Caki2 (cell line): Measurements from ENCODE around the gene THSD7B. TPM values are rescaled to one million over a fixed set of nuclear protein-coding genes. Genes with fewer than 3 reads are reported as not detected.

Experiments used
- DNase-seq: peaks from one replicate; pipeline ENCODE4 v3.0.0-alpha.2; 2015; ENCODE audit warnings: low read depth
- in situ Hi-C: cut with HindIII; loops from 2 replicates; pipeline ENCODE4 v1.10.0; 2016; ENCODE audit warnings: low sequenced_read_pairs, low pct_unique_long_range_greater_than_20kb, mixed read lengths
- total RNA-seq: library from RNA; depleted of rRNA; stranded (reverse); fragments of >200 nt; shearing (Covaris generic); gene quantifications from 2 replicates; pipeline ENCODE4 v1.2.3, GENCODE V29; 2014; ENCODE audit warnings: low replicate concordance

Gene THSD7B
- total RNA-seq, 1 experiment from 2014 or later, result not detected

DNA sequence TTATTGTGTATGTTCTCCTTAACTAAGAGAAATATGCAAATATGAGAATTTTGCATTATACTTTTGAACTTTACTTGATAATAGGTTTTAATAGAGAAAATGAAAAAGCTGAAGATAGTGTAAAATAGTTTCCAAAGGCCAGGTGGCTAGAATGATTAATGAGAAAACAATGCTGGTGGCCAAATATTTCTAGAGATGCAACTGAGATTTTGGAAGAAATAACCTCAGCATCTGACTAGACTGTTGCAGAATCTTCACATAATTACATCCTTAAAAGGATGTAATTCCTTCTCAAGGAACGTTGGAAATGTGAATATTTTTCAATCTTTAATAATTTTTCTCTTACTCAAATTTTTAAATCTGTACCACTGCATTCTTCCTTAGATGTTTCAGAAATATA is 434.4 kb downstream of the THSD7B start:
- no peak for DNase-seq
- in situ Hi-C loops, result no loop called here

DNA sequence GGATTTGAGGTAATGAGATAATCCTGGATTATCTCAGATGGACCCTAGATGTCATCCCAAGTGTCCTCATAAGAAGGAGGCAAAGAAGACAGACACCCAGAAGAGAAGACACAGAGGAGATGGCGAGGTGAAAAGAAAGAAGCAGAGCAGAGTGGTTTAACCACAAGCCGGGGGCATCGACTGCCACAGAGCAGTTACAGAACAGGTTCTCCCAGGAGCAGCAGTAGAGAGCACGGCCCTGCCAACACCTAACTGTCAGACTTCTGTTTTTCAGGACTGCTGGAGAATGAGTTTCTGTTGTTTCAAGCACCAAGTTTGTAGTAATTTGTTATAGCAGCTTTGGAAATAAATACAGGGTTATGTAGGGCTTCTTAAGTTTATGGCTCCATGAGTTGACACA is 437.0 kb downstream of the THSD7B start:
- in situ Hi-C loops, result no loop called here
- DNase-seq, result no peak

DNA sequence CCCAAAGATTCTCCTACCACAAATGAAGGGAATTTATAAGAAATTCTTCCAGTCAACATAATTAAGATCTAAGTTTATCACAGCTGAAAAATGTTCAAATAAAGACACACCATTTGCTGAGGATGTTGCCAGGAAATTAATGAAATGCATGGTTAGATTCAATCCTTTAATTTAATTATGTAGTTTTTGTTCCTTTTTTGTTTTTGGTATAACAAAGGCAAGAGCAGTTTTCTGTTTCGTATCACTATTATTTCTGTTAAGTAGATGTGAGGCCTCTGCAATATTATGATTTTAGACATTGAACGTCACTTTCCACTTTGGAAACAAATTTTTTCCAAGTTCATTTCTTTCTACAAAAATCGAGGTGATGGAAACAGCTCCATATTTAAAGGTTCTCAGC is 440.0 kb downstream of the THSD7B start:
- no peak for DNase-seq
- in situ Hi-C loops, result no loop called here

DNA sequence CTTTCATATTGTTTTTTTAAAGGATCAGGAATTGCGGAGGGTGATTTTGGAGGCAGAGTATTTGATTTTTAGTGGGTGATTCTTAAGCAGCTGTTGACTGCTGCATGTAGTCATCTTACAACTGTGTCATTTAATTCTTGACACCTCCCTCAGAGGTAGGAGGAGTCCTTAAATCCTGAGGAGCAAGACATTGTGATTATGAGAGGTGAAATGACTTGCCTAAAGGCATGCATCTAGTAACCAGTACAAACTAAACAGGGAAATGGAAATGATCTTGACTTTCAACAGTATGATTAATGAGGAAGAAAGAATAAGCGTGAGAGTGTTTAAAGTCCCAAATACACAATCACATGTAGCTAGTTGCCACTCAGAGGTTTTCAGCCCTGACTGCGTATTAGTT is 440.7 kb downstream of the THSD7B start:
- in situ Hi-C loops, result no loop called here
- DNase-seq, result no peak

DNA sequence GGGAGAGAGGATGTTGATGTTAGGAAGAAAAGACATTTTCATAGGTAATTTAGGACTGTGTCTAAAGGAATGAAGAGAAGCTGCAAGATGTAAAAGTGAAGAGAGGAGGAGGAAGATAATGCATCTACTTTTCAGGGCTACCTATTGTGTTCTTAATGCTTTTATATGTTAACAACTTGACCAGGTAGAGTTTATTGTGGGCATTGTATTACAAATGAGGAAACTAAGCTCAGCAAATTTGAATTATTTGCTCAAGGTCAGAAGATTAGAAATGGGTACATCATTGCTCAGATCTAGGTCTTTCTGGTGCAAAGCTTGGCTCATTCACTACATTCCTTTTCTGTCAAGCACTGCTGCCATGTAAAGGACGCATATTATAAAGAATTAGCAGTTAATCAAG is 441.7 kb downstream of the THSD7B start:
- no peak for DNase-seq
- in situ Hi-C loops, result no loop called here

DNA sequence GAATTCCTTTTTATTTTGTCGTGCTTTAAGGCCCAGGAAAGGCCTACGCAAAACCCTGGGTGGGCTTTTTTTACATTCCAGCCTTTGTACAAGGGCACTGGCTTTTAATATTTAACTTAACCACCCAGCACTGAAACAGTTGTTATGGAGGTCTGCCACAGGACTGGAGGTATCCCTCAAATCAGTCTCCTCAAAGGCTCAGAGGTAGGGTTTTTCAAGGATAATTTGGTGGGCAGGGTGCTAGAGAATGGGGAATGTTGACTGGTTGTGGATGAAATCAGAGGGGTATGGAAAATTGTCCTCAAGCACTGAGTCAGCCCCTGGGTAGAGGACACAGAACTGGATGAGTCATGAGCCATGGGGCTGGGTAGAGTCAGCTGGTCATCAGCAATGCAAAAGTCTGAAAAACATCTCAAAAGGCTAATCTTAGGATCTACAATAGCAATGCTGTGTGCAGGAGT is 443.1 kb downstream of the THSD7B start:
- peak; percentile 9 for DNase-seq
- in situ Hi-C loops, result no loop called here

DNA sequence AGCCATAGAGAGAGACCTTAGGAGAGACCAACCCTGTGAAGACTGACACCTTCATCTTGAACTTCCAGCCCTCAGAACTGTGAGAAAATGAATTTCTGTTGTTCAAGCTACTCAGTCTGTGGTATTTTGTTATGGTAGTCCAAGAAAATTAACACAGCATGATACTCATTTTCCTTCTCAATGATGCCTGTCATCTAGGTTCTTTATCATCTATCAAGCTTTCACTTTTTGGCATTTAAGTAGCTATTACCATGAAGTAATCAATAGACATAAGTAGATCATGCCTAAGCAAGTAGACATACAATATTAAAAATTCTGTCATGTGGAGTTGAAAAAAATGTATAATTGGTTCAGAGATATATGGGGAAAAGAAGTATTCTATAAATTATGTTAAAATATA is 444.7 kb downstream of the THSD7B start:
- in situ Hi-C loops, result no loop called here

DNA sequence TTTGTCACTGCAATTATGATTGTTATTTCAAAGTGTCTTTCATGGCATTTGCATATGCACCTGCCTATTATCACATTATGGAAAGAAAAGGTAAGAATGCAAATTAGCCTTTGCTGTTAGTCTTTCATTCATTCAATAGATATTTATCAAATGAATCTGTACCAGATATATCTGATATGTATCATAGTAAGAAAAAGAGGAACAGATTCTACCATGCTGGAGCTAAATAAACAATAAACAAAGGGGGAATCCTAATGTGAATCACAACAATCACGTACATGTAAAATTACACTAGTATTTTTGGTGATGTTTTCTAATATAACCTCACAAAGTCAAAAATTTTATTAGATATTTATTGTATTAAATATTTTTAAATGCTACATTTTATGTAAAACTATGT is 446.4 kb downstream of the THSD7B start:
- no peak for DNase-seq
- in situ Hi-C loops, result no loop called here

More for the DNA sequence above, 444.7 kb downstream of the THSD7B start:
- DNase-seq, result no peak

DNA sequence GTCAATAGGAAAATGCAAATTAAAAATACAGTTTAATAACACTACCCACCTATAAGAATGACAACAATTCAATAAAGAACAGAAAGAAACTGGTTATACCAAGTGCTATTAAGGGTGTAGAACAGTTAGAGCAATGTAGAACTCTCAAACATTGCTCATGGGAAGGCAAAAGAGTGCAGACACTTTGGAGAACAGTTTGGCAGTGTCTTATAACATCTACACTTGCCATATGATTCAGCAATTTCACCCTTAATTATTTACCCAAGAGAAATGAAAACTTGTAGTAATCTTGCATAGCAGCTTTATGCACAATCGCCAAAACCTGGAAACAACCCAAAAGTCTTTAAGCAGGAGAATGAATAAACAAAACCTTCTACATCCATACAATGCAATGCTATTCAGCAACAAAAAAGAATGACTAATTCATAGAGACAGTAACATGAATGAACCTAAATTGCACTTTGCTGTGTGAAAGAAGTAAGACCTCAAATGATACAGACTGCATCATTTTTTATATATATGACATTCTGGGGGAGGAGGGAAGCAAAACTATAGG is 455.2 kb downstream of the THSD7B start:
- DNase-seq, result peak; percentile 0
- in situ Hi-C loops, result no loop called here

DNA sequence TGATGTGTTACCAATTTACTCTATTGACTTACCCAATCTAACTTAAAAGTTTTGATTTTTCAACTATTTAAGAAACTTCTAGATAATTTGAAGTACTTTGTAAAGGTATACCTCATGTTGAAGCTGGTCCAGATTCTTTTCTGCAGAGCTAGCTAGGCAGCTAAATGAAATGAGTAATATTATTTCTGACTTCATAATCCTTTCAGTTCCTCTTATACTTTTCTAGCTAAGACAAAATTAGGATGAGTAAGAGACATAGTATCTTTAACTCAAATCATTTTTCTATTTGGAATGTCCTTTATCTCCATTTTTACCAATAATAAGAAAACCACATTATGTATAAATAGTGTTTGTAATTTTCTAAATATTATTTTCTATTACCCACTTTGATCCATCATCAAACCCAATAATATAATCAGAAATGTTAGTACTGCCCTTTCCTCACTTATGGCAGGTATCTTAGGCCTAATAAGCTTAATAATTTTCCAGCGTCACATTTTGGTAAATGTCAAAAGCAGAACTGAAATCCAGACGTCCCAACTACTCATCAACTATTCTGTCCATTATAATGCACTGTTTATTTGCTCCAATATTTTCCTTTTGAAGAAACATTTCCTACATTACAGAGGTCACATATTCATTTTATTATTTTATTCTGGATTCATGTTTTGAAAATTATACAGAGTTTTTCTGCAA is 456.6 kb downstream of the THSD7B start:
- in situ Hi-C loops, result no loop called here
- DNase-seq, result no peak

DNA sequence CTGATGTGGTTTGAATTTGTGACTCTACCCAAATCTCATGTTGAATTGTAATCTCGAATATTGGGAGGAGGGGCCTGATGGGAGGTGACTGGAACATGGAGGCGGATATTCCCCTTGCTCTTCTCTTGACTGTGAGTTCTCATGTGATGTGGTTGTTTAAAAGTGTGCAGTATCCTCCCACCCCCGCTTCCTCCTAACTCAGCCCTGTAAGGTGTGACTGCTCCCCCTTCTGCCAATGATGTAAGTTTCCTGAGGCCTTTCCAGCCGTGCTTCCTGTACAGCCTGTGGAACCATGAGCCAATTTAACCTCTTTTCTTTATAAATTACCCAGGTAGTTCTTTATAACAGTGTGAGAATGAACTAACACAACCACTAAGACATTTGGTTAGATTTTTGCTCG is 458.4 kb downstream of the THSD7B start:
- in situ Hi-C loops, result no loop called here
- no peak for DNase-seq

DNA sequence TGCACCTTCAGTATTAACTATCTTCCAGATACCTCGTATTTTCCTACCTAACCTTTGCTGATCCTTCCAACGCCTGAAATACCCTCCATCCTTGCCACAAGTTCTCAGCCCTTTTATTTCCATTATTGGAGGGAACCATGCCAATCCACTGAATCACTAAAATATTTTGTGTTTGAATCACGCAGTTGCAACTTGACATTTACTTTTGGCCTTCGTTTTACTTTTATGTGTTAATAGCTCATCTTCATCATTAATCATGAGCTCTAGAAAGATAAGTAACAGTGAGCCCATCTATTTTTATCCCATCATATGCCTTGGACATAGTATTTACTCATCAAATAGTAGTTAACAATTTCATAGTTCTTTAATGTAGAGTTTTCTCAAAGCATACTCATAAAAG is 463.2 kb downstream of the THSD7B start:
- in situ Hi-C loops, result no loop called here
- DNase-seq, result peak; percentile 2

DNA sequence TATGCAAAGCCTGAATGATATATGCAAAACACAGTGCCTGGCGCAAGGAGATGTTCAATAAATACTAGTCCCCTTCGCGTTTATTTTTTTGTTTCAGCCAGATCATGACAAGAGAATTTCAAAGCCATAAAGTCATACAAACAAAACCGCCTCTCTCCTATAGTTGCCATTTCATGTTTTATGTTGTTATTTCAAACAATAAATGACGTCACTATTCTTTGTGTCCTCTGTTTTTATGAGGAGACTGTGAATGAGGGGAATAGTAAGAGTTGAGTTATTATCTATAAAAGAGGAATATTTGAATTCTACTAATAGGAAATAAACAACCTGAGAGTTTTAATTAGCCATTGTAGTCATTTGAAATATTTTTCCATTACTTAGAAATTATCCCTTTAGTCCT is 464.5 kb downstream of the THSD7B start:
- in situ Hi-C loops, result no loop called here
- DNase-seq, result peak; percentile 14

DNA sequence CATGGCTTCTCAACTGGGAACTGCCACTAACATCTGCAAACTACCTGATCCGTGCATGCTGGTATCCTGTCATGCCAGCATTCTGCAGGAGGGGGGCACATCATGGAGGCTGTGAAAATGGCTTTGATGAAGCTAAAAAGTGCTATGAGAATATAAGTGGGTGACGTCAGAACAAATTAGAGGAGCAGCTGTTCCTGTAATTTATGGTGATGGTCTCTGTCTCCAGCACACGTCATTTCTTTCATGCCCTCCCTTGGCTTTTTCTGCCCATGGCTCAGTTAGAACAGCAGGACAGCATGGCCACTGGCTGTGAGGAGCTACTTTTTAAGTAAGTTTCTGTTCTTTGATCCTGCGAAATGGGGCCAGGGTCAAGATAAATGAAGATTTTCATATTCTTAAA is 466.3 kb downstream of the THSD7B start:
- in situ Hi-C loops, result no loop called here
- no peak for DNase-seq

DNA sequence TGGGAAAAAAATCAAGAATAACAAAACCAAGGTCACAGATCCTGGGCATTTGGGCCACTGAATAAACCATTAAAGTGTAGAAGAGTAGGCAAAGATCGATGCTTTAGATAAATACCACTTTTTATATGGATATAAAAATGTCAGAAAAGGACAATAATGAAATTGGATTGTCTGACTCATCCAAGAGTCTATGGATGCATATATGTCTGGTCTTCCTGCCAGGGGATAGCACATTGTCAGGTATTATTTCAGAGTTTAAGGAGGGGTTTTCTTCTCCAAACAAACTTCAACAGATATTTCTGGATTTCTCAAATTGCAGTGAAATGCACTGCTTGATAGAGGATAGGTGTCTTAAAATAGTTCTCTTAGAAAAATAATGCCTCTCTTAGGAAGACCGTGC is 466.7 kb downstream of the THSD7B start:
- DNase-seq, result no peak
- in situ Hi-C loops, result no loop called here

DNA sequence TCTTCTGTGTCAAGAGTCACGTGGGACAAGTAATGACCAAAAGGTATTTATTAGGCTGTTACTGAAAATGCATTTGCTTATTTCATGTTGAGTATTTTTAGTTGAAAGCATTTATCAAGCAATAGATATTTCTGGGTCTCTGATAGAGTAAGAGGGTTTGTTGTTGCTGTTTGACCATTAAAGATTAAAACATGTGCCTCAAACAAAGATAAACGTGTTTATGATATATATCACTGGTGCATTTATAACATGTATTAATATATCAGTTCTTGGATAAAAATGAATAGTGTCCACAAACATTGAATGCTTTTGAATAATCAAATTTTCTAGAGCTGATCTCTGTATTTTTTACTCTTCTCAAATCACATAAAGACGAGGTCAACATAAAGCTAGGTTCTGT is 467.7 kb downstream of the THSD7B start:
- in situ Hi-C loops, result no loop called here
- no peak for DNase-seq

DNA sequence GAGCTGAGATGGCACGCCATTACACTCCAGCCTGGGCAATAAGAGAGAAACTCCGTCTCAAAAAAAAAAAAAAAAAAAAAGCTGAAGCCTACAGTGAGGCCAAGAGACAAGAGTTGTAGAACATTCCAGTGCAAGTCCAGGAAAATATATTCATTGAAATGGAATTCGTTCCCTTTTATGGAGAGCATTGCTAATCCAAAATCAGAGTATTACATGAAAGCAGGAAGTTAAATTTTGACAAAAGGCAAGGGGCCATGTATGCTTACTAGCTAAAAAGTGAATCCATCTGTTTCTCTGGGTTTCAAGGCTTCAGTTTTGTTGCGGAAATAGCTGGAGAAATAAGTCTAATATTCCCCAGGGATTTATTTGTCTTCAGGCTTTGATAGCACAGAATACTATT is 471.7 kb downstream of the THSD7B start:
- in situ Hi-C loops, result no loop called here
- no peak for DNase-seq

DNA sequence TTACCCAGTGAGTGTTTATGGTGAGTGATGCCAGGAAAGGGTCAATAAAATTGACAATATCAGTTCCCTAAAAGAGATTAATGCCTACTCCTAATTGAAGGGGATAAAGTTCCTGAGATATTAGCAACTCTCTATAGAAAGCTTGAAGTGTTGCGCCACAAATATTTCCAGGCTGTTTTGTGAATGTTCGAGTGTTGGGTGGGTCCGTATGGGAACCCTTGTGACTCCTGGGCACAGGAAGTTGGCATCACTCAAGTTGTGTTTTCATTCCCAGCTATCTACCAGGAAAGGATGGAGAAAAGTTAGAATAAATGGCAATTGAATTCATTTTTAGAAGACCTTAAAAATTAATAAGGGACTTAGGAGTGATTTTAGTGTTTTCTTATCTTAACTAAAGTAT is 472.7 kb downstream of the THSD7B start:
- no peak for DNase-seq
- in situ Hi-C loops, result no loop called here

DNA sequence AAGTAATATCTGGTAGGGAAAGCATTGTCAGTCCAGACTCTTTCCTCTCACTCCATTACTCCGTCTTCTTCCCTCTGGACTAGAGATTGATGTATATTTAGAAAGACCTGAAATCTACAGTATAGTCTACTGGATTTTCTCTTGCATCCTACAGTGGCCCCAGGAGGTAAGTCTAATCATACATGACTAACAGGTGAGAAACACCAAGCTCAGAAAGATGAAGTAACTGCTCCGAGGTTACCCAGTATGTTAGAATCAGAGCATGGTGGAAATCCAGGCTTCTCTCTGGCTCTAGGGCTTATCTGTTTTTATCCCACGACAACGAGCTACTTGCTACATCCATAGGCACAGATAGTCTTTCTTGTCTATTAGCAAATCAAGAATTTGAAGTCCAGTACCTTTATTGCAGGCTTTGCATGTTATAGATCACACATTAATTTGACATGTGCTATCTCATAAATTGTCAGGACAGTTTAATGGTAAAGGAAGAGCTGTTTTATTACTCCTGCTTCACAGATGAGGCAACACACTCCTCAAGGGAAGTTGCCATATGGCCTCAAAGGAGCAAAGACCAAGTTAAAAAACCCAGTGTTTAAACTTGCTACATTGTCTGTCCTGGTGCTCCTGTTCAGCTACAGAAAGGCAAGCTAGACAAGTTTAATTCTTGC is 484.3 kb downstream of the THSD7B start:
- in situ Hi-C loops, result no loop called here
- no peak for DNase-seq

DNA sequence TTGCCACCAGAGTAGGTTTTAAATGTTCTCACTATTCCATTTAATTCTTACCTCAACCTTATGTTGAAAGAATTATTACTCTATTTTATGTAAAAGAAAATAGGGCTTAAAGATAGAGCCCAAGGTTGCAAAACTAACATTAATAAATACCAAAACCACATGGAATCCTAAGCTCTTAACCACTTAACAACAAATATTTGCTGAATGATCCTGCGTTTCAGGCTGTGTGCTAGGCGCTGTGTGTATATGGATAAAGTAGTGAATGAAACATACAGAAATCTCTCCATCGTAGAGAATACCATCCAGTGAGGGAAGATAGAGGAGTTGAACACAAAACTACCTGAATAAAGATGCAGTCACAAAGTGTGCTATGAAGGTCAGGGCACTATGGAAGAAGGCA is 485.1 kb downstream of the THSD7B start:
- in situ Hi-C loops, result no loop called here

More for the DNA sequence above, 485.1 kb downstream of the THSD7B start:
- no peak for DNase-seq
